ENCODE results near the gene RERE. TPM values are rescaled to one million over a fixed set of nuclear protein-coding genes. Genes with fewer than 3 reads are reported as not detected.

RERE gene
- total RNA-seq, 2 donors from 2014 or later: 74.5 to 128 TPM

- H3K4me1 ChIP-seq: peaks cover 61% of the 10 kb centered on the region
- peak; percentile 47 to 73 (median 56) for DNase-seq
Measured at GRCh38 chr1:8643542-8644536, 173.6 kb downstream of the RERE start.

GRCh38 chr1:8642114-8642513, 175.3 kb downstream of the RERE start:
- 95 to 98% methylated on average over 2 of the region's 2 CpGs for WGBS, 2 donors
- H3K9me3 ChIP-seq: no peaks in the 10 kb centered on the region
- intact Hi-C loops (cut with DNase I): no loop called here

More at GRCh38 chr1:8643542-8644536, 173.6 kb downstream of the RERE start:
- no peaks in the 10 kb centered on the region for H3K27me3 ChIP-seq
- H3K36me3 ChIP-seq (replicated peaks in 1 of 2; ENCODE audit: insufficient read depth in 1 of 2, low read depth in 2 of 2): no peaks in the 10 kb centered on the region
- H3K9me3 ChIP-seq: no peaks in the 10 kb centered on the region
- ATAC-seq: peak; percentile 86
- H3K27ac ChIP-seq: peak overlapping the region; percentile 62 to 72 (median 66)
- WGBS, 2 donors: 26 to 35% methylated on average over 6 of the region's 6 CpGs
- intact Hi-C loops (cut with DNase I): no loop called here
- H3K4me3 ChIP-seq: no peak overlapping the region
- no peak for TF ChIP-seq POLR2A (IDR thresholded peaks at IDR 0.05)
- no peak for TF ChIP-seq CTCF (IDR thresholded peaks at IDR 0.05)

GRCh38 chr1:8641377-8641997, 176.0 kb downstream of the RERE start:
- intact Hi-C loops (cut with DNase I): no loop called here
- 59 to 65% methylated on average over 3 of the region's 3 CpGs for WGBS, 2 donors
- no peak for ATAC-seq
- Histone ChIP-seq H3K27me3 (no peaks in the 10 kb centered on the region), H3K4me1 (peaks cover 44% of the 10 kb centered on the region), H3K9me3 (no peaks in the 10 kb centered on the region), H3K27ac (no peak overlapping the region), H3K4me3 (no peak overlapping the region), H3K36me3 (replicated peaks in 1 of 2; ENCODE audit: insufficient read depth in 1 of 2, low read depth in 2 of 2) (no peaks in the 10 kb centered on the region)
- DNase-seq: no peak
- TF ChIP-seq POLR2A (IDR thresholded peaks at IDR 0.05): no peak
- no peak for TF ChIP-seq CTCF (IDR thresholded peaks at IDR 0.05)

More at GRCh38 chr1:8642114-8642513, 175.3 kb downstream of the RERE start:
- Histone ChIP-seq H3K36me3 (replicated peaks in 1 of 2; ENCODE audit: insufficient read depth in 1 of 2, low read depth in 2 of 2) (no peaks in the 10 kb centered on the region), H3K4me3 (no peak overlapping the region), H3K4me1 (peaks cover 51% of the 10 kb centered on the region), H3K27ac (no peak overlapping the region), H3K27me3 (no peaks in the 10 kb centered on the region)
- DNase-seq: no peak
- no peak for ATAC-seq
- TF ChIP-seq CTCF (IDR thresholded peaks at IDR 0.05) (no peak), POLR2A (IDR thresholded peaks at IDR 0.05) (no peak)

- Histone ChIP-seq H3K4me3 (no peak overlapping the region), H3K4me1 (peaks cover 39% of the 10 kb centered on the region), H3K36me3 (replicated peaks in 1 of 2; ENCODE audit: insufficient read depth in 1 of 2, low read depth in 2 of 2) (no peaks in the 10 kb centered on the region), H3K27me3 (no peaks in the 10 kb centered on the region), H3K9me3 (no peaks in the 10 kb centered on the region), H3K27ac (no peak overlapping the region)
- ATAC-seq (no peak), DNase-seq (no peak)
- intact Hi-C loops (cut with DNase I): no loop called here
- TF ChIP-seq CTCF (IDR thresholded peaks at IDR 0.05) (no peak), POLR2A (IDR thresholded peaks at IDR 0.05) (no peak)
- 8 to 18% methylated on average over 1 of the region's 1 CpG for WGBS, 2 donors
Measured at GRCh38 chr1:8640950-8641349, 176.5 kb downstream of the RERE start.

Data from body of pancreas (tissue), 4 donors.